Mammary epithelial cell (primary cell): ENCODE data around the gene RIT2.

Source experiments
- EZH2 ChIP-seq: IDR thresholded peaks from 2 replicates; pipeline ENCODE4 v1.6.1; 2012; ENCODE audit warnings: low read length, inconsistent platforms, borderline replicate concordance
- TF ChIP-seq, protein P1 (sequence below), 2 donors: IDR thresholded peaks in 1 of 2; conservative IDR thresholded peaks in 1 of 2; 2 replicates each; pipeline ENCODE4 v1.5.1; 2011 to 2012; ENCODE audit warnings: inconsistent platforms in 2 of 2, low read length in 2 of 2, mild to moderate bottlenecking in 2 of 2, control low read depth in 1 of 2, low read depth in 1 of 2; ENCODE audit not compliant: insufficient read depth in 1 of 2; ENCODE audit errors: extremely low read depth in 1 of 2

GRCh38 chr18:42778024-42778423 is 337.5 kb downstream of the RIT2 start:
- TF ChIP-seq, protein P1, sequence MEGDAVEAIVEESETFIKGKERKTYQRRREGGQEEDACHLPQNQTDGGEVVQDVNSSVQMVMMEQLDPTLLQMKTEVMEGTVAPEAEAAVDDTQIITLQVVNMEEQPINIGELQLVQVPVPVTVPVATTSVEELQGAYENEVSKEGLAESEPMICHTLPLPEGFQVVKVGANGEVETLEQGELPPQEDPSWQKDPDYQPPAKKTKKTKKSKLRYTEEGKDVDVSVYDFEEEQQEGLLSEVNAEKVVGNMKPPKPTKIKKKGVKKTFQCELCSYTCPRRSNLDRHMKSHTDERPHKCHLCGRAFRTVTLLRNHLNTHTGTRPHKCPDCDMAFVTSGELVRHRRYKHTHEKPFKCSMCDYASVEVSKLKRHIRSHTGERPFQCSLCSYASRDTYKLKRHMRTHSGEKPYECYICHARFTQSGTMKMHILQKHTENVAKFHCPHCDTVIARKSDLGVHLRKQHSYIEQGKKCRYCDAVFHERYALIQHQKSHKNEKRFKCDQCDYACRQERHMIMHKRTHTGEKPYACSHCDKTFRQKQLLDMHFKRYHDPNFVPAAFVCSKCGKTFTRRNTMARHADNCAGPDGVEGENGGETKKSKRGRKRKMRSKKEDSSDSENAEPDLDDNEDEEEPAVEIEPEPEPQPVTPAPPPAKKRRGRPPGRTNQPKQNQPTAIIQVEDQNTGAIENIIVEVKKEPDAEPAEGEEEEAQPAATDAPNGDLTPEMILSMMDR (conservative IDR thresholded peaks at IDR 0.05 in 1 of 2, IDR thresholded peaks at IDR 0.05 in 1 of 2; ENCODE audit: extremely low read depth in 1 of 2, insufficient read depth in 1 of 2, low read depth in 1 of 2, low read length in 2 of 2): no peak
- TF ChIP-seq EZH2: no peak
